MM.1S (cell line): Measurements from ENCODE around the gene MT2A.

Source experiments
- DNase-seq: peaks from one replicate; pipeline ENCODE4 v3.0.0-alpha.2; 2015
- H2AFZ ChIP-seq: fragments of 300-600 bp; sonication (generic); 2 replicates; pipeline ENCODE4 v1.6.0; 2016; ENCODE audit warnings: antibody characterized with exemption, low read length
- H3F3A ChIP-seq: fragments of 300-600 bp; sonication (generic); 2 replicates; pipeline ENCODE4 v1.6.1; 2016; ENCODE audit warnings: mild to moderate bottlenecking, antibody characterized with exemption, low read length, moderate library complexity, mixed read lengths; ENCODE audit not compliant: insufficient read depth
- H3K27ac ChIP-seq: fragments of 300-600 bp; sonication (generic); 2 replicates; pipeline ENCODE4 v1.5.1; 2016; ENCODE audit warnings: mild to moderate bottlenecking, low read length
- H3K27me3 ChIP-seq: fragments of 300-600 bp; sonication (generic); replicated peaks from 2 replicates; pipeline ENCODE4 v1.6.0; 2016; ENCODE audit warnings: low read length; ENCODE audit not compliant: insufficient read depth
- H3K36me3 ChIP-seq: fragments of 300-600 bp; sonication (generic); replicated peaks from 2 replicates; pipeline ENCODE4 v1.6.1; 2016; ENCODE audit warnings: mild to moderate bottlenecking, low read length, mixed read lengths; ENCODE audit not compliant: insufficient read depth
- H3K4me1 ChIP-seq: fragments of 300-600 bp; sonication (generic); 2 replicates; pipeline ENCODE4 v1.6.1; 2016; ENCODE audit warnings: low read length, mixed read lengths
- H3K4me2 ChIP-seq: fragments of 300-600 bp; sonication (generic); 2 replicates; pipeline ENCODE4 v1.6.0; 2016; ENCODE audit warnings: low read depth, low read length
- H3K4me3 ChIP-seq: fragments of 300-600 bp; sonication (generic); 2 replicates; pipeline ENCODE4 v1.5.1; 2016; ENCODE audit warnings: low read length, mixed read lengths
- H3K79me2 ChIP-seq: fragments of 300-600 bp; sonication (generic); 2 replicates; pipeline ENCODE4 v1.6.1; 2016; ENCODE audit warnings: mixed run types, low read length, mixed read lengths
- H3K9ac ChIP-seq: fragments of 300-600 bp; sonication (generic); 2 replicates; pipeline ENCODE4 v1.6.1; 2016; ENCODE audit warnings: low read length, mixed read lengths
- H3K9me2 ChIP-seq: fragments of 300-600 bp; sonication (generic); replicated peaks from 2 replicates; pipeline ENCODE4 v1.6.1; 2016; ENCODE audit warnings: mild to moderate bottlenecking, low read length, mixed read lengths; ENCODE audit not compliant: insufficient read depth
- H3K9me3 ChIP-seq: fragments of 300-600 bp; sonication (generic); replicated peaks from 2 replicates; pipeline ENCODE4 v1.6.1; 2016; ENCODE audit warnings: mild to moderate bottlenecking, low read length, mixed read lengths; ENCODE audit not compliant: insufficient read depth
- H4K20me1 ChIP-seq: fragments of 300-600 bp; sonication (generic); 2 replicates; pipeline ENCODE4 v1.6.1; 2016; ENCODE audit warnings: mild to moderate bottlenecking, low read length, moderate library complexity, mixed read lengths; ENCODE audit not compliant: insufficient read depth
- EZH2 ChIP-seq: fragments of 300-600 bp; sonication (generic); optimal IDR thresholded peaks from 2 replicates; pipeline ENCODE3; 2017; ENCODE audit warnings: low read depth, mild to moderate bottlenecking, antibody characterized with exemption, low read length, mixed read lengths
- EZH2phosphoT487 ChIP-seq: fragments of 300-600 bp; sonication (generic); IDR thresholded peaks from 2 replicates; pipeline ENCODE4 v1.6.1; 2018; ENCODE audit warnings: antibody characterized with exemption, low read length
- TF ChIP-seq, protein P1 (sequence below): fragments of 300-600 bp; sonication (generic); IDR thresholded peaks from 2 replicates; pipeline ENCODE4 v1.5.1; 2016; ENCODE audit warnings: antibody characterized with exemption, low read length, mixed read lengths

MT2A gene

GRCh38 chr16:56606476-56607108, 1.8 kb upstream of the MT2A start:
- H3K4me1 ChIP-seq = peaks cover 19% of the 10 kb centered on the region
- TF ChIP-seq, protein P1, sequence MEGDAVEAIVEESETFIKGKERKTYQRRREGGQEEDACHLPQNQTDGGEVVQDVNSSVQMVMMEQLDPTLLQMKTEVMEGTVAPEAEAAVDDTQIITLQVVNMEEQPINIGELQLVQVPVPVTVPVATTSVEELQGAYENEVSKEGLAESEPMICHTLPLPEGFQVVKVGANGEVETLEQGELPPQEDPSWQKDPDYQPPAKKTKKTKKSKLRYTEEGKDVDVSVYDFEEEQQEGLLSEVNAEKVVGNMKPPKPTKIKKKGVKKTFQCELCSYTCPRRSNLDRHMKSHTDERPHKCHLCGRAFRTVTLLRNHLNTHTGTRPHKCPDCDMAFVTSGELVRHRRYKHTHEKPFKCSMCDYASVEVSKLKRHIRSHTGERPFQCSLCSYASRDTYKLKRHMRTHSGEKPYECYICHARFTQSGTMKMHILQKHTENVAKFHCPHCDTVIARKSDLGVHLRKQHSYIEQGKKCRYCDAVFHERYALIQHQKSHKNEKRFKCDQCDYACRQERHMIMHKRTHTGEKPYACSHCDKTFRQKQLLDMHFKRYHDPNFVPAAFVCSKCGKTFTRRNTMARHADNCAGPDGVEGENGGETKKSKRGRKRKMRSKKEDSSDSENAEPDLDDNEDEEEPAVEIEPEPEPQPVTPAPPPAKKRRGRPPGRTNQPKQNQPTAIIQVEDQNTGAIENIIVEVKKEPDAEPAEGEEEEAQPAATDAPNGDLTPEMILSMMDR = no peak
- no peak for TF ChIP-seq EZH2phosphoT487
- no peak for TF ChIP-seq EZH2
- H3K36me3 ChIP-seq = no peaks in the 10 kb centered on the region
- no peaks in the 10 kb centered on the region for H3K79me2 ChIP-seq
- H4K20me1 ChIP-seq = no peaks in the 10 kb centered on the region
- no peaks in the 10 kb centered on the region for H3K9me3 ChIP-seq
- peaks cover 25% of the 10 kb centered on the region for H3K27me3 ChIP-seq
- H3K9me2 ChIP-seq = no peaks in the 10 kb centered on the region
- no peak overlapping the region for H3K4me3 ChIP-seq
- DNase-seq = no peak
- H3K4me2 ChIP-seq = no peak overlapping the region
- H3K27ac ChIP-seq = no peak overlapping the region
- no peak overlapping the region for H3K9ac ChIP-seq
- peaks cover 16% of the 10 kb centered on the region for H3F3A ChIP-seq
- H2AFZ ChIP-seq = no peak overlapping the region

GRCh38 chr16:56607109-56607618, 1.2 kb upstream of the MT2A start:
- Histone ChIP-seq H3F3A (peaks cover 16% of the 10 kb centered on the region), H2AFZ (no peak overlapping the region), H3K9ac (no peak overlapping the region), H3K4me3 (no peak overlapping the region), H3K79me2 (no peaks in the 10 kb centered on the region), H3K4me1 (peaks cover 19% of the 10 kb centered on the region), H3K9me2 (no peaks in the 10 kb centered on the region), H3K9me3 (no peaks in the 10 kb centered on the region), H4K20me1 (no peaks in the 10 kb centered on the region), H3K4me2 (no peak overlapping the region), H3K36me3 (no peaks in the 10 kb centered on the region), H3K27ac (no peak overlapping the region), H3K27me3 (peaks cover 19% of the 10 kb centered on the region)
- TF ChIP-seq EZH2phosphoT487 (no peak), EZH2 (no peak)
- TF ChIP-seq, protein P1 = no peak
- DNase-seq = no peak

DNA sequence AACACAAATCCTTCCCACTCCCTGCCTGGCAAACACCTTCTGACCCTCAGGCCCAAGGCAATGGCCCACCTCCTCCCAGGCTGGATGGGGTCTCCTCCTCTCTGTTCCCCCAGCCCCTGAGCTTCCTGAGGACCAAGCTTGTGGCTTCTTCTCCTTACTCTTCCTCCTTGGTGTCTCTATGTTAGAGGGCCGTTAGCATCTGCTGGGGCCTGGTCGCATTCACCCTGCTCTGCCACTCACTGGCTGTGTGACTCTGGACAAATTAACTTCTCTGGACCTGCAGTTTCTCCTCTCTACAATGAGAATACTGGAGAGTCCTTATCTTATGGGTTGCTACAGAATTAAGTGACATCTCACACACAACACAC, 725 bp upstream of the MT2A start:
- no peak overlapping the region for H3K9ac ChIP-seq
- TF ChIP-seq EZH2 (no peak), EZH2phosphoT487 (no peak)
- TF ChIP-seq, protein P1 = no peak
- H3F3A ChIP-seq = peaks cover 16% of the 10 kb centered on the region
- H3K9me3 ChIP-seq = no peaks in the 10 kb centered on the region
- no peak overlapping the region for H3K4me3 ChIP-seq
- DNase-seq = no peak
- peak overlapping the region; percentile 66 for H2AFZ ChIP-seq
- H3K9me2 ChIP-seq = no peaks in the 10 kb centered on the region
- no peak overlapping the region for H3K27ac ChIP-seq
- no peaks in the 10 kb centered on the region for H3K79me2 ChIP-seq
- H4K20me1 ChIP-seq = no peaks in the 10 kb centered on the region
- peaks cover 18% of the 10 kb centered on the region for H3K27me3 ChIP-seq
- peak overlapping the region; percentile 100; the same call in 1 of the 2 replicates for H3K4me2 ChIP-seq
- peaks cover 19% of the 10 kb centered on the region for H3K4me1 ChIP-seq
- H3K36me3 ChIP-seq = no peaks in the 10 kb centered on the region
